Measurements from ENCODE around the gene ASB9. TPM values are rescaled to one million over a fixed set of nuclear protein-coding genes. Genes with fewer than 3 reads are reported as not detected.

The ASB9 gene
- total and polyA plus RNA-seq, 10 donors: 5.4 to 23.0 (median 15.2) TPM

DNA sequence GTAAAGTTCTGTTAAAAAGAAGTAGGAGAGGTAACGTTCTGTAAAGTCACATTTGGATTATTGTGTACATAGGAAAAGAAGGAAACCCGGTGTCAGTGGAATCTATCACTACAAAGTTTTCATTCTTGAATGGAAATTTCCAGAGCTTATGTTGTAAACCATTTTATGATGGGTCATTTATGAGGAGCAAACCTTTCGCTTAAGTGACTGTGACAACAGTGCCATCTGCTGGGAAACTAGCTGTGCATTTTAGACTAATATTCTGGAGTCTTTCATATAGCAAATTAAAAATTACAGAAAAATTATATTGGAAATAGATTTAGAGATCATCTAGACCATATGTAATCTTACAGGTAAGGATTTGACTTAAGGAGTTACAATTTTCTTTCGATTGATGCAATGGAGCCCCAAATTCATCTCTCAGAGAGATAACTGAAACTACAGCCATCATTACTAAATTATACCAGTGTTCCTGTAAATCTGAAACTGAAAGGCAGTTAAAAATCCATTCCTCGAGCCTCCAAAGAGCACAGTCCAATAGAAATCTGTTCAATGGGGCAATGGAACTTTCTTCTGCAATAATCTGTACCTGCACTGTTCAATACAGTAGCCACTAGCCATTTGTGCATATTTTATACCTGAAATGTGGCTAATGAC lies 26.9 kb downstream of the ASB9 start:
- no peak for DNase-seq
- H3K9me3 ChIP-seq: no peaks in the 10 kb centered on the region
- H3K27me3 ChIP-seq (replicated peaks in 1 of 7): peaks cover 0 to 3% (median 0%) of the 10 kb centered on the region in 7 donors
- TF ChIP-seq POLR2A (IDR thresholded peaks at IDR 0.05): no peak
- TF ChIP-seq, protein P1, sequence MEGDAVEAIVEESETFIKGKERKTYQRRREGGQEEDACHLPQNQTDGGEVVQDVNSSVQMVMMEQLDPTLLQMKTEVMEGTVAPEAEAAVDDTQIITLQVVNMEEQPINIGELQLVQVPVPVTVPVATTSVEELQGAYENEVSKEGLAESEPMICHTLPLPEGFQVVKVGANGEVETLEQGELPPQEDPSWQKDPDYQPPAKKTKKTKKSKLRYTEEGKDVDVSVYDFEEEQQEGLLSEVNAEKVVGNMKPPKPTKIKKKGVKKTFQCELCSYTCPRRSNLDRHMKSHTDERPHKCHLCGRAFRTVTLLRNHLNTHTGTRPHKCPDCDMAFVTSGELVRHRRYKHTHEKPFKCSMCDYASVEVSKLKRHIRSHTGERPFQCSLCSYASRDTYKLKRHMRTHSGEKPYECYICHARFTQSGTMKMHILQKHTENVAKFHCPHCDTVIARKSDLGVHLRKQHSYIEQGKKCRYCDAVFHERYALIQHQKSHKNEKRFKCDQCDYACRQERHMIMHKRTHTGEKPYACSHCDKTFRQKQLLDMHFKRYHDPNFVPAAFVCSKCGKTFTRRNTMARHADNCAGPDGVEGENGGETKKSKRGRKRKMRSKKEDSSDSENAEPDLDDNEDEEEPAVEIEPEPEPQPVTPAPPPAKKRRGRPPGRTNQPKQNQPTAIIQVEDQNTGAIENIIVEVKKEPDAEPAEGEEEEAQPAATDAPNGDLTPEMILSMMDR (IDR thresholded peaks at IDR 0.05 in 8 of 11, conservative IDR thresholded peaks at IDR 0.05 in 3 of 11): peak in 7 of 11 experiments; percentile 30 to 45 (median 35)
- no peak overlapping the region for H3K27ac ChIP-seq
- no peaks in the 10 kb centered on the region for H3K4me1 ChIP-seq
- 15 to 34% (median 25%) methylated on average over 5 of the region's 5 CpGs for WGBS, 5 donors
- H3K4me3 ChIP-seq: no peak overlapping the region
- H3K36me3 ChIP-seq: no peaks in the 10 kb centered on the region
- intact Hi-C loops (cut with DNase I; ENCODE audit: low total_unique reads): loop anchor here (5.0 kb wide), 1 partner anchor 1206 kb away; no protein-coding TSS in a partner anchor

- Histone ChIP-seq H3K27ac (no peak overlapping the region), H3K27me3 (replicated peaks in 1 of 7) (peaks cover 0 to 5% (median 0%) of the 10 kb centered on the region in 7 donors), H3K4me1 (no peaks in the 10 kb centered on the region), H3K9me3 (no peaks in the 10 kb centered on the region), H3K4me3 (no peak overlapping the region), H3K36me3 (no peaks in the 10 kb centered on the region)
- intact Hi-C loops (cut with DNase I; ENCODE audit: low total_unique reads): loop anchor here (5.0 kb wide), 1 partner anchor 1204 kb away; no protein-coding TSS in a partner anchor
- WGBS, 5 donors: 59 to 80% (median 75%) methylated on average over 3 of the region's 3 CpGs
- DNase-seq: no peak
- no peak for TF ChIP-seq POLR2A (IDR thresholded peaks at IDR 0.05)
- TF ChIP-seq, protein P1 (IDR thresholded peaks at IDR 0.05 in 8 of 11, conservative IDR thresholded peaks at IDR 0.05 in 3 of 11): no peak
- no peak for TF ChIP-seq POLR2AphosphoS5 (IDR thresholded peaks at IDR 0.05)
Observed at GRCh38 chrX:15241301-15241700, 28.6 kb downstream of the ASB9 start.

- no peak overlapping the region for H3K4me3 ChIP-seq
- no peak overlapping the region for H3K27ac ChIP-seq
- no peaks in the 10 kb centered on the region for H3K9me3 ChIP-seq
- WGBS, 5 donors: 81 to 93% (median 91%) methylated on average over 5 of the region's 5 CpGs
- TF ChIP-seq POLR2A (IDR thresholded peaks at IDR 0.05) (no peak), POLR2AphosphoS5 (IDR thresholded peaks at IDR 0.05) (no peak)
- TF ChIP-seq, protein P1 (IDR thresholded peaks at IDR 0.05 in 8 of 11, conservative IDR thresholded peaks at IDR 0.05 in 3 of 11): no peak
- no peaks in the 10 kb centered on the region for H3K4me1 ChIP-seq
- H3K27me3 ChIP-seq (replicated peaks in 1 of 7): peaks cover 0 to 5% (median 0%) of the 10 kb centered on the region in 7 donors
- no peak for DNase-seq
- H3K36me3 ChIP-seq: no peaks in the 10 kb centered on the region
- intact Hi-C loops (cut with DNase I; ENCODE audit: low total_unique reads): loop anchor here (5.0 kb wide), 1 partner anchor 1203 kb away; no protein-coding TSS in a partner anchor
Observed at GRCh38 chrX:15240414-15240813, 29.5 kb downstream of the ASB9 start.

GRCh38 chrX:15236146-15236545 lies 33.7 kb downstream of the ASB9 start:
- Histone ChIP-seq H3K4me1 (no peaks in the 10 kb centered on the region), H3K4me3 (no peak overlapping the region), H3K27ac (no peak overlapping the region), H3K36me3 (no peaks in the 10 kb centered on the region), H3K9me3 (no peaks in the 10 kb centered on the region), H3K27me3 (replicated peaks in 1 of 7) (peaks cover 0 to 5% (median 0%) of the 10 kb centered on the region in 7 donors)
- DNase-seq: no peak
- intact Hi-C loops (cut with DNase I; ENCODE audit: low total_unique reads): no loop called here
- 91 to 94% (median 92%) methylated on average over 3 of the region's 3 CpGs for WGBS, 5 donors
- TF ChIP-seq, protein P1 (IDR thresholded peaks at IDR 0.05 in 8 of 11, conservative IDR thresholded peaks at IDR 0.05 in 3 of 11): no peak
- no peak for TF ChIP-seq POLR2A (IDR thresholded peaks at IDR 0.05)
- TF ChIP-seq POLR2AphosphoS5 (IDR thresholded peaks at IDR 0.05): no peak
